Retinal pigment epithelial cell (primary cell): ENCODE measurements around the gene NEK4.

Experiments used
- DNase-seq: peaks from one replicate; pipeline ENCODE4 v3.0.0-alpha.2; 2010; ENCODE audit warnings: low read depth
- H3K4me3 ChIP-seq: 2 replicates; pipeline ENCODE4 v1.5.1; 2011; ENCODE audit warnings: mild to moderate bottlenecking, low read length, control low read depth, moderate library complexity
- CTCF ChIP-seq: conservative IDR thresholded peaks from 2 replicates; pipeline ENCODE4 v1.5.1; 2011; ENCODE audit warnings: low read depth, low read length, control low read depth, inconsistent platforms

NEK4 gene

GRCh38 chr3:52705438-52705687 lies 65.4 kb downstream of the NEK4 start:
- no peak for DNase-seq
- peak overlapping the region; percentile 97 for H3K4me3 ChIP-seq
- TF ChIP-seq CTCF: no peak

- peak overlapping the region; percentile 97 for H3K4me3 ChIP-seq
- DNase-seq: no peak
- no peak for TF ChIP-seq CTCF
These were observed 65.9 kb downstream of the NEK4 start for GRCh38 chr3:52704611-52705437.

- no peak for DNase-seq
- TF ChIP-seq CTCF: no peak
- H3K4me3 ChIP-seq: no peak overlapping the region
These were observed 67.4 kb downstream of the NEK4 start for GRCh38 chr3:52703341-52703740.

DNA sequence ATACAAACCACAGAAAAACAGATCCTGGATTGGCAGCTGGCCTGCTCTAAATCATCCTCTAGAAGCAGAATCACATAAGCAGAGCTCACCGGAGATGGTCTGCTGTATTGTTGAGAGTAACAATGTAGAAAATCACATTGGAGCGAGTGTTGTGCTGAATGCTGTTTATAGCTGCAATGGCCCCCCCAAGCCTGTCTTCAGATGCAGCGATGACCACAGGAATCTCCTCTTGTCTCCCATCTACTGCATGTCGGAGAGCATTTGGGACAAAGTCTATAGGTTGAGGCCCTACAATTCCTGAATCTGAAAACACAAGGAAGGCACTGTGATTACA lies 73.1 kb downstream of the NEK4 start:
- H3K4me3 ChIP-seq: no peak overlapping the region
- no peak for DNase-seq
- no peak for TF ChIP-seq CTCF

DNA sequence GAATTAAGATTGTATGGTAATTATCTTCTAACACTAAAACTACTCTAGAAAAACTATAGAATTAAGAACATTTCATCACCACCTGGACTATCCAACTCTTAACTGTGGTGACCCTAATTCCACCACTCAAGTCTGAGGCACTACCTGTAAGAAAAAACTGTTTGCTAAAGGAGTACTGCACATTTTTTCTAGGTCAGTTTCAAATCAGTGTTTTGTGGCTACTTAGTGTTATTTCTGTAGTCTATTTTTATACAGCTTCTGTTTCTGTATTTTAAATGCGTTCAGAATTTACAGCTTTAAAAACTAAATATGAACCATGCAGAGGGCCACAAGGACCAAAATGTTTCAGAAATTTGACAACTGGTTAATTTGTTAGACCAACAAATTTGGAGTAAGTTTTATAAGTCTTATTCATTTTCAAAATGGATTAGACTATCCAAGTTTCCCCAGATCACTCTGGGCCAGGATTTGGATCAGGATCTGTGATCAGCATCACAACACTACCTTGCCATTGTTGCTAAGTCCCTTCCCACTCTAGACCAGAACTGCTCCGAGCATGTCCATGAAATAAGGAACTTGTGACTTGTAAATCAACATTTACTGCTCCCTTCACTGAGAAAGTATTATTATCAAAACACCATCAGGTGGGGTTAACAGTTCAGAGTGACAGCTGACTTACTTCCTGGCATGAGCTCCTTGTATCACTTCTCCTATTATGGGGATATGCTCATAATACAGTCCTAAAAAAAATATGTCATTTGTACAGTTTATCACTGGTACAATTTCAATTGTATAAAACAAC lies 73.7 kb downstream of the NEK4 start:
- no peak for TF ChIP-seq CTCF
- H3K4me3 ChIP-seq: no peak overlapping the region
- no peak for DNase-seq

- TF ChIP-seq CTCF: no peak
- no peak overlapping the region for H3K4me3 ChIP-seq
- no peak for DNase-seq
These were observed 74.7 kb downstream of the NEK4 start for GRCh38 chr3:52695798-52696671.
